NCI-H2171 treated with DMSO at 0.1 percent for 48 hours (cell line): ENCODE data around the gene TMEM121B.
"Not testable (repeated sequence)": the region's sequence is repeated elsewhere in the genome, so short reads cannot be mapped to it uniquely, and the experiment has no call there.

ENCODE experiments used
- DNase-seq: peaks from one replicate; lab custom pipeline; 2025; lab: John Stamatoyannopoulos, UW

The TMEM121B gene

DNA sequence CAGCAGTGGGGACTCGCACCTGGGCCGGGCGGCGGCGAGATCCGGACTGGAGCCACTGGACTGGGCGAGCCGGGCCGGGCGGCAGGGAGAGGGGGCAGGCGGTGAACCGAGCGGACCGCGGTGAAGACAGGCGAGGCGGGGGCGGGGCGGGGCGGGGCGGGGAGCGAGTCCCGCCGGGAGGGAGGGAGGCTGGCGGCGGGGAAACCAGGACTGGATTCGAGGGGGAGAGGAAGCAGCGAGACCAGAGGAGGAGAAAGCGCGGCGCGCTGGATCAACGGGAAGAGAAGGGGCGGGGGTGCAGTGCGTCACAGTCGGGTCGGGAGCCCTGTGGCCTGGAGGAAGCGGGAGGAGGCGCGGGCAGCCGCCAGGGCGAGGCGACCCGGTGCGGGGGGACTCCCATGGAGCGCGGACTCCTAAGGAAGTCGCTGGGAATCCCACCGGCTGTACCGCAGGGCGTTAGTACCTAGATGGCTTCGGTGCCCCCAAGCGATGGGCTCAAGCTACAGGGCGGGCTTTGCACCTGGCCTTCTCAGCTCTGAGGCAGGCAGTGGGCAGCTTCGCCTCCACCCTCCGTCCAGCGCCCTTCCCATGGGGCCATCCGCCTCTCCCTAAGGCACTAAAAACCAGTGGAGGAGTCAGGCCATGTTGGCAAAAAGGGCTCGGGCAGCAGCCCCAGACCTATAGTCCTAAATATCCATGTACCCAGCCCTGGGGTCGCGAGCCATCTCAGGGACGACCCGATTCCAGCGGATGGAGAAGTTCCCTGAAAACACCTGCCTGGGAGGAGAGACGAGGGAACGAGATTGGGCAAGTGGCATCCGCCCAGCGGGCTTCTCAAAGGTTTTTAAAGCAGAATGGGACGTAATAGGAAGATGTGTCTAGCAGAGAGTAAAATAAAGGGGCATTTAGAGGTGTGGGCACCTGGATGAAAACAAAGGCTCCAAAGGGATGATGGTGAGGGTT, at the start of gene TMEM121B:
Gene TMEM121B, minus strand, starts transcription at position 128 of the 963 bp plus-strand sequence. CDS start 233 bp downstream, outside the sequence.
- peak; percentile 83 for DNase-seq

DNA sequence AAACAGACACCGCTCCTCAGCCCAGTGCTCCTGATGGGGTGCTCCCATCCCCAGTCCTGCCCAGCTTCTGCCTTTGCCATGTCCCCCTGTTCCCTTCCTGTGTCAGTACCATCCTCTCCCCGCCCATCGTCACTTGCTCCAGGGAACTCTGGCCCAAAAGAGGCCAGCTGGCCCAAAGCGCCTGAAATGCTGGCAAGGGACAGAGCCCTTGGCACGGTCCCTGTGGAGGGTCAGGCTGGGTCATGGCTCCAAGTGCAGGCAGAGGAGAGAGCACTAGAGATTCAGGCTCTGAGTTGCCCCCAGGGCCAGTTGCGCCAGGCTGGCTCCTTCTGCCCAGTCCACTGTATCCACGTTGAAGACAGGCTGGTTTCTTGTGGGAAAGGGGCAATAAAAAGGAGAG, 46.3 kb upstream of the TMEM121B start:
- no peak for DNase-seq

DNA sequence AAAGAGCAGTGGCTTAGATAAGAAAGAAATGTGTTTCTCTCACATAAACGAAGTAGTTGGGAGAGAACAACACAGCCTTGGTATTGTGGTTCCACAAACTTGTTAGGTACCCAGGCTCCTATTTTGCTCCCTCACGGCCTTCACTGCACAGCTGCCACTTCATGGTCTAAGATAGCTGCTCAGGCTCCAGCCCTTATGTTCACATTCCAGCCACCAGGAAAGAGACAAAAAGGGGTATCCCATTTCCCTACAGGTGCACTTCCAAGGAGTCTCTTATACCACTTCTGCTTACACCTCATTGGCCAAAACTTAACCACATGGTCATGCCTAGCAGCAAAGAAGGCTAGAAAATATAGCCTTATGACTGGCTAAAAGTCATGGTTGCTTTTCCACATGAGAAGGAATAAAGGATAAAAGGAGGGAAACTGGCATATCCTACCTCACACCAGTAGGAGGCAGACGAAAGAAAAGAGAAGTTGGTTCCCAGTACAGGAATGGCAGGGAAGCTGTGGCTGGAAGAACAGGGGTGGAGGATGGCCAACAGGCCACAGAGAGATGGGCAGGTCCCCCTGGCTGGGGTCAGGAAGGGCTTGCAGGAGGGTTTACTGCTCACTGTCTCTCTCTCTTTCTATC, 43.3 kb upstream of the TMEM121B start:
- DNase-seq, result no peak

DNA sequence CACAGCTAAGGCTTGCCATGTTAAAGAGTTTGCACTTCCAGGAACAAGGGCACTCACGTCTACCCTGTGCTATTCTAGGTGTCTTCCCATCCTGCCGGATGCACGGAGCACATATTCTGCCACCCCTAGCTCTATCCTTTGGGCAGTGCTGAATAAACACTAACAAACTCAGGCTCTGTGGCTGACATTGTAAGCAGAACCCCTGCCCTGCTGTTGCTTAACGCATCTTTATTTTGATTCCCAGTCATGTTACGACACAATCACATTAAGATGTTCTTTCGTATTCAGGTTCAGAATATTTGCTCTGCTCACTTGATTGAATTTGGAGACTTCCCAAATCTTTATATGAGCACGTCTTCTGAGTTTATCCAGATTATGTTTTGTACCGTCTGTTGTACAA, 41.6 kb upstream of the TMEM121B start:
- DNase-seq, result no peak

DNA sequence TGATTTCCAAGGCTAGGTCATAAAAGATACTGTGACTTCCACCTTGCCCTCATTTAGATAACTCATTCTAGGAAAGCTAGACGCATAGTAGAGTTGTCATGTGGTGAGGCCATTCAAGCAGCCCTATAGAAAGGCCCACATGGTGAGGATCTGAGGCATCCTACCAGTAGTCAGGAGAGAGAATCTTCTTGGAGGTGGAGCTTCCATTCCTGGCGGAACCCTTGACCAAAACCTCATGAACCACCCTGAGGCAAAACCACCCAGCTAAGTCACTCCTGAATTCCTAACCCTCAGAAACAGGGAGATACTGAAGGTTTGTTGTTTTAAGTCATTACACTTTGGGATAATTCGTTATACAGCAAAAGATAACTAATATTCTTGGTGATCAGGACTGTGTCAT, 40.8 kb upstream of the TMEM121B start:
- DNase-seq, result no peak

DNA sequence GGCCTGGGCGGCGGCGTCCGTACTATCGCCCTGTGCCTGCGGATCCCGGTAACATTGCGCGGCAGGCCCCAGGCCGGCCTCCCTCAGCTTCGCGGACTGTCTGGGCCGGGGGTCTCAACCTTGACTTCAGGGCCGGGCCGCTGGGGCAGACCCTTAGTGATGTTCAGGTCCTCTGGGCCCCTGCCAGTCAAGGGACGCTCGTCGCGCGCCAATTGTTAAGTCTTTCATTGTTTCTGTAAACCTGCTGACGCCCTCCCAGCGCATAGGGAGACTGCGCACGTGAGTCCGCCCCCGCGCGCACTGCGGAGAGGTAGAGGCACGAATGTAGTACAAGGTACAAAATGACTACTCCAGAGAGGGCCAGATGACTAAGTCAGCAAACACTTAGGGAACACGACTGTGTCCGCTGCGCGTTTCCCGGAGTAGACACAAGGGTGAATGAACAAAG, 38.4 kb upstream of the TMEM121B start:
- peak; percentile 49 for DNase-seq

DNA sequence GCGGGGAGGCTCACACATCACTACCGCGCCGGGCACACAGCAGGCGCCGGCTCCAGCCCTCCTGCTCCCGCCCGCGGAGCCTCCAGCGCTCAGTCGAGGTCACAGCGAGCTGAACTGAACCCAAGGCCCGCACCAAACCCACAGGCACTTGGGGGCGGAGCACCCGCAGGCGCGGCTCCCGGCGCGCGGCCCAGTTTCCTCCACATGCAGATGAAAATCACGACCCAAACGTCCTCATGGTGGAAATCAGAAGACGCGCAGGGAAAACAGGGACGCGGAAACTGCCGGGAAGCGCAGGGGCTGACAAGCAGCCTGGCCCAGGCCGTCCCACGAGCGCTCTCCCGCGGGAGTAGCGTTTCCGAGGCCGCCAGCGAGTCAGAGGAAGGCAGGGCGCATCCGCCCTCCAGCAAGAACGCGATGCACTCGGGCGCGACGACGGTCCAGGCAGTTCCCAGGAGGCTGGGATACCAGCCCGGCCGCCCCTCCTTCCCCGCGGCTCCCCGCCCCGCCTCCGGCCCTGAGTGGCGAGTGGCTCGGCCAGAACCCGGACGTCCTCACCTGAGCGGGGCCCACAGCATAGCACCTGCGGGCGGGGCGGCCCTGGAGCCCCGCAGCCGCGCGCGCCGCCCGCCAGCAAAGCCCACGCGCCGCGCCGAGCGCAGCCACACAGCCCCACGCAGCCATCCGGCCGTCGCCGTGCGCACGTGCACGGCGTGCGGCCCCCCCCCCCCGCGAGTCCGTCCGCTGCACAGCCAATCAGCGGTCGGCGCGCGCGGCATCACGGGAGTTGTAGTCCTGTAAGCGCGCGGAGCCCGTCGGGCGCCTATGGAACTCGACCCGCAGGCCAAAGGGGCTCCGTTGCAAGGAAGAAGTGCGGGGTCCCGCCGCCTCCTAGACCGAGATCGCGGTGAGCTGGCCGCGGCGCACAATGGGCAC, 37.7 kb upstream of the TMEM121B start, which contains the start of gene HDHD5:
Gene HDHD5, minus strand, starts transcription at position 710 of the 936 bp plus-strand sequence. Its CDS starts 26 bp downstream, at position 684.
- peak; percentile 88 for DNase-seq

DNA sequence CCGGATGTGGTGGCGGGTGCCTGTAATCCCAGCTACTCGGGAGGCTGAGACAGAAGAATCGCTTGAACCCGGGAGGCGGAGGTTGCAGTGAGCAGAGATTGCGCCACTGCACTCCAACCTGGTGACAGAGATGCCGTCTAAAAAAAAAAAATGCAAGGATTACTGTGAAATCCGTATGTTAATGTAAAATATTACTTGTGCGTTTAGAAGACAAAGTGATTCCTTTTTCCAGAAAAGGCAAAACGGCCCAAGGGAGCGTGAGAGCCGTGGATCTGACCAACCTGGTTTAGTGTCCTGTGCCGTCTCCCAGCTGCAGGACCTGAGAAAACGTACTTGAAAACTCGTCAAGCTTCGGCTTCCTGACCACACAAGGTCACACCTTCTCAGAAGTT, 37.0 kb upstream of the TMEM121B start:
- no peak for DNase-seq

DNA sequence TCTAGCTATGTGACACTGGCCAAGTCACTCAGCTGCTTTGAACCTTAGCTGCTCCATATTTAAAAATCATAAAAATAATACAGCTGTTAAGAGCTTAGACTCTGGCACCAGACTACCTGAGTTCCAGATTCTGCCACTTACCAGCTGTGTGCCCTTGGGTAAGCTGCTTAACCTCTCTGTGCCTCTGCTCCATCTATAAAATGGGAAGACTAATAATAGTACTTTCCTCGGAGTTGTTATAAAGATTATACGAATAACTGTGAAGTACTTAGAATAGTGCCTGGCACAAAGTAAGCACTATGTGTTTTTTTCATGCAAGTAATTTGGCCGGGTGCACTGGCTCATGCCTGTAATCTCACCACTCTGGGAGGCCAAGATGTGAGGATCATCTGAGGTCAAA, 36.6 kb upstream of the TMEM121B start:
- no peak for DNase-seq

DNA sequence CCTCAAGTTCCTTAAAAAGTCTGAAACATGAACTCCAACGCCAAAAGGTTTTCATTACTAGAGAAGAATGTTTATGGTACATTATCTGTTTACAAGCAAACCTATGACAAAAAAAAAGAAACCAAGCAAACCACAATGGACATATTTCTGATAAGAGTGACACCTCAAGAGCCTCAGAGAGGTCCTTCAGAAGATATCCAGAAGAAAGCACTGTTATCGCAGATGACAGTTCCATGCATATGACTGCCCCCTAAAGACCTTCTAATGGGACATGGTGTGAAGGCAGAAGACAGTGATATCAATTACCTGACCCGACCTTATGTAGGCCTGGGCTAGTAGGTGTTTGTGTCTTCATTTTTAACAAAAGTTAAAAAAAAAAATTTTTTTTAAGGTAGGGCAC, 34.8 kb upstream of the TMEM121B start:
- no peak for DNase-seq

DNA sequence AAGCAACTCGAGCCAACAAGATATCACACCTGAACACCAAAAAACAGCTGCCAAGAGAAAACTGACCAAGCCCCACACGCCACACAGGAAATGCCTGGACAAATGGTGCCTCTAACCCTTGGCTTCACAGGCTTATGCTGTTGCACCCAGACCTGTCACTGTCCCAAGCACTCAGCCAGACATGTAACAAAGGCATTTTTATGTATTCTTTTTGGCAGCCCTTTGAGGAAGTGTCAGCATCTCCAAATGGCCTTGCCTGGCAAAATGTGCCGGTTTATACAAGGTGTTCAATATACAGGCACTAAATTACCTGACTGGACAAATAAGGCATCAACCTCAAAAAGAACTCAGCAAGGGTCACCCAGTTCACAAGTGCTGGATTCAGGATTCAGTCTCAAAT, 31.8 kb upstream of the TMEM121B start:
- no peak for DNase-seq

DNA sequence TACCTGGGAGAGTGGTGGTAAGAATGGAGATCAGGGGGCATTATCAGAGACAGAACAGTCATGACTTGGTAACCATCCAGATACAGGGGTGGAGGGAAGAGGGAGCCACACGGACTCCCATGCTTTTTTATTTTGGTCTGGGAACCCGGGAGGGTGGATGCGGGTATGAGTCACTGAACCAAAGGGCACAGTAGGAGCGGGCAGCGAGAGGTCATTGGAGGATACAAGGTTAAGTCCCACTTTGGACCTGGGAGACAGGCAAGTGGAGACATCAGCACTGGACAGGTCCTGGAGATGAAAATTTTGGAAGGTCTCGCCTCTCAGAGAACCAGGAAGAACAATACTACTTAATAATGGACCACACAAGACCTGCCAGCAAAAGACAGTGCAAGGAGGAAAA, 31.2 kb upstream of the TMEM121B start:
- DNase-seq, result no peak

DNA sequence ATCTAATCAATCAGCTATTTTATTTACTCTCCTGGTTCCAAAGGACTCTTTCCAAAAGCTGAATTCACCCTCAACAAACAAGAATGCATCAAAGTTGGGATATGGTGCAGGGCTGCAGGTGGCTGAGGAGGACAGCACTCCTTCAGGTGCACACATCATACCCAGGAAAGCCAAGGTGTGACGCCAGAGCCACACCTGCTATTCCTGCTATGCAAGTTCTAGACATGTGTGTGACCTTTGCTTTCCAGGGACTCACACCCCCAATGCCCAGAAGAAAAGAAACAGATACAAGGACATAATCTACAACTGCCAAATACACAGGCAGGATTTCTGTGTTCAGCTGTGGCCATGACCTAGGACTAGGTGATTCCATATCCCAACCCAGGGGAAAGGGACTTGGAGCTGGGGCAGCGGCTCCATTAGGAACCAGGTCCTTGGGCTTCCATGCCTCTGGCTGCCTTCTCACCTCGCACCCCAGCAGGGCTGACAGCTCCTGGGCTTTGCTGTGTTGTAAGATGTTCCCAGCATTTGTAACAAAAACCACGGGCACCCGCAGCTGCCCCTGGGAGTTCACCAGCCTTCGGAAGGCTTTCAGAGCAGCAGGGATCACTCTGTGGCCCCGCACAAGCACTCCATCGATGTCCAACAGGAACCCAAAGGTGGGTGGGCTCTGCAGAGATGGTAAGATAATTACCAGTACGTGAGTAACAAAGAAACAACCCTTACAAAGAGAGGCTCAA, 28.1 kb upstream of the TMEM121B start:
- DNase-seq, result no peak

DNA sequence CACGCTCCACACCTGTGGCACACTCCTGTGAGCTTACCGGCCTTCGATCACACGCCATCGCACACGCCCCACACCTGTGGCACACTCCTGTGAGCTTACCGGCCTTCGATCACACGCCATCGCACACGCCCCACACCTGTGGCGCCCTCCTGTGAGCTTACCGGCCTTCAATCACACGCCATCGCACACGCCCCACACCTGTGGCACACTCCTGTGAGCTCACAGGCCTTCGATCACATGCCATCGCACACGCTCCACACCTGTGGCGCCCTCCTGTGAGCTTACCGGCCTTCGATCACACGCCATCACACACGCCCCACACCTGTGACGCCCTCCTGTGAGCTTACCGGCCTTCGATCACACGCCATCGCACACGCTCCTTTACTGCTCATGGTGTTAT, 26.3 kb upstream of the TMEM121B start:
- DNase-seq, result not testable (repeated sequence)

DNA sequence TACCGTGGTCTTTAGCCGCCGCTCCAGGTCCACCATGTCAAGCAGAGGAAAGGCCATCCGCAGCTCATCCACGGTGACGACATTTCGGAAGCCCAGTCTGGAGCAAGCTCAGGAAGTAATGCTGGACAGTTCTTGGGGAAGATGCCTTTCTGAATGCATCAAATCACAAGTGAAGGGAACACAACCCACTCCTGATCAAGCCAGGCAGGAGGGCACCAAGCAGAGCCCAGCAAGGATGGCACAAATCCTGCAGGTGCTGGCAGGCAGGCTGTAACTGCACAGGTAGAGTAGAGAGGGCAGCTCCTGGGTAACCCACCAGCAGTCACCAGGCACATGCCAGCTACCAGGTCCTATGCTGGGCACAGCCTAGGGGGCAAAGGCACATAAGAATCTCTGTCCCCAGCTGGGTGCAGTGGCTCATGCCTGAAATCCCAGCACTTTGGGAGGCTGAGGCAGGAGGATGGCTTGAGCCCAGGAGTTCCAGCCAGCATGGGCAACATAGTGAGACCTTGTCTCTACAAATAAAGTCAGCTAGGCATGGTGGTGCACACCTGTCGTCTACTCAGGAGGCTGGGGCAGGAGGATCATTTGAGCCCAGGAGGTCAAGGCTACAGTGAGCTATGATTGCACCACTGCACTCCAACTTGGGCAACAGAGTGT, 24.0 kb upstream of the TMEM121B start:
- no peak for DNase-seq

DNA sequence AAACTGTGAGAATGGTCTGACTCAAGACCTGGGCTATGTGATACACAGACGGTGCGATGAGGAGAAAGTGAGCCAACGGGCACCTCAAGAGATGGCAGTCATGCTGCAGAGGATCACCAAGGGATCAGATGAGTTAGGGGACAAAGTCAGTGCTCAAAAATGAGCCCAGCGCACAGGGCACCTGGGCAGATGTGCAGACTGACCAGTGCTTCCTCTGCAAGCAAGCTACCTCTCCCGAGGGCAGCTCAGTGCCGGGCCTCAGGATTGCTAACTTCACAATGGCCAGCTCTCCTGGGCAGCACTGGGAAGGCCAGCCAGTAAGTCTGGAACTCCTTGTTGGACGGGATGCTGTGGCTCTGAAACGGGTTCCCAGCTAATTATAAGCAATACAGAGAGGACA, 22.7 kb upstream of the TMEM121B start:
- no peak for DNase-seq

DNA sequence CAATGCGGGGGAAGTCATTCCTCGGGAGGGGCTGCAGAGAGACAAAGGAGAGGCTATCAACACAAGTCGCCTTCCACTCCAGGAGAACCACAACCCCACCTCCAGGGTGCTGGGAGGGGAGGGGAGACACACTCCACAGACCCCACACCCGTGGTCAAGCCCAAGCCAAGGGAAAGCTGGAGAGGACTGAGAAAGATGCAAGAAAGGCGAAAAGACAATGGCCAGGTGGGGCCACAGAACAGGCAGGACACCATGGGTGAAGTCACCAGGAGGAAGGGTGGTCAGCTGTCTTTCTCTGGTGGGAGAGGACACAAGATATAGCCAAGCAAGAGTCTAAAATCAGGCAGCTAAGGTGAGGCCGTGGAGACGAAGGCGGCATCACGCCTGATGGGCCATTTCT, 21.9 kb upstream of the TMEM121B start:
- no peak for DNase-seq

DNA sequence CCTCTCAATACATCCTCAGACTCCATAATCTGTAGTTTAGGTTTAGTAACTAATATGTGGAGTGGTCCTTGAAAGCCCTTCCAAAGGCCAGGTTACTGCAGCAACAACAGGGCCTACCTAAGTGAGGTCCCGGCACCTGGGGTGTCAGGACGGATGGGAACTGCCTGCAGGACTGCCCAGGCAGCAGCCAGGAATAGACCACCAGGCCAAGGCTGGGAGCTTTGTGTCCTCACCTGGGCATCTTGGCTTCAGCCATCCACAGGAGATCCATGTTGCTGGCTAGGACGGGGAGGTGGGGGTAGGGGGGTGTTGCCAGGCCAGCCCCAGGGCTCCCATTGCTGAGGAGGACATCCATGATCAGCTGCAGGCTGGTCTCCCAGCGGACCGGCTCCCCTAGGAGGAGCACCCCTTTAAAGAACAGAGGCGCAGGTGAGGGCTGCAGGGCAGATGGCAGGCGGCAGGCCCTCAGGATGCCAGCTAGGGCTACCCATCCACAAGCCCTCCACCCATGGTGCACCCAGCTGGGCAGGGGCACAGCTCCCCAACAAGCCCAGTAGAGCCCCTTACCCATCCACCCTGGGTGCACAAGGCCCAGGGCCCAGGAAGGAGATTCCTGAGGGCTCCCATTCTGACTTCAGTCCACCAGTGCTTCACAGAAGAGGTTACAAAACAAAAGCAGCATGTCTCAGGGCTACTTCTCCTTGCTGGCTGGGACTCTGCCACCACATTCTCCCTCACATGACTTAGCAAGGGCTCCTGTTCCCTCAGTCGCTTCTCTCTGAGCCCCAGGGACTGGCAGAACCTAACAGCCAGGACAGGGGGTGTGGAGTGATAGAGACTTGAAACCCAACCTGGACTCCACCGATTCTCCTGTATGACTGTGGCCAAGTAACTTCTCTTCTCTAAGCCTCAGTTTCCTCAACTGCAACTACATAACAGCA, 19.9 kb upstream of the TMEM121B start:
- DNase-seq, result no peak

DNA sequence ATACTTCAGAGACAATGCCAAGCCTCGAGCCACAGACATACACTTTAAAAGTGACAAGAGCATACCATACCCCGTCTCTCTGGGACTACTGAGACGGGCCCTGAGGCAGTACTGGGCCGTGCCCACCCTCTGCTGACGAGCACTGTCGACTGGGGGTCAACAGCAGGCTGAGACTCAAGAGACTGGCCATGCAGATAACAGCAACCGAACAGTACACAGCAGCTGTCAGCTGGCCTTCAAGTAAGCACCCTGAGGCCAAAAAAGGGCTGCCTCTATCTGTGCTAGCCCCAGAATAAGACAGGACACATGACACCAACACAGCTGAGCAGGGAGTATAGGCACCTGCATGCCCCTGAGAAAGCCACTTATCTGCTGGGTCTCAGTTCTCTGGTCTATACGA, 18.9 kb upstream of the TMEM121B start:
- DNase-seq, result no peak

DNA sequence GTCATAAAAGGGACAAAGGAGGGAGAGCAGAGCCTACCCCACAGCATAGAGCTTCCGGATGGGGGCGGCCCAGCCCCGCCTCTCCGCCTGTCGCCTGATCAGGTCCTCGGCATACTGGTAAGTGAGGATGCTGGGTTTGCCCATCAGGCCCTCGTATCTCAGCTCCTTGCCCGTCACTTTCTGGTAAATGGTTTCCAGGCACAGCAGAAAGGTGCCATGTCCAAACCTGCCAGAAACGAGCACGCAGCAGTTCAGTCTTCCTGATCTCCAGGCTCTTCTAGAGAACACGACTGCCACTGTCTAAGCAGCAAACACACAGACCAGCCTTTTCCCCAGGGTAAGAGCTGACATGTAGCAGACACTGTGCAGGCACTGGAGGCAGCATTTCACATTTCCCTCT, 17.4 kb upstream of the TMEM121B start:
- no peak for DNase-seq
